C1 segment of cervical spinal cord (tissue), 14 donors: ENCODE measurements around the gene PCDHA8.
"Not testable (repeated sequence)": the region's sequence is repeated elsewhere in the genome, so short reads cannot be mapped to it uniquely, and the experiment has no call there.

Source experiments
- DNase-seq, 14 donors: peaks; one replicate each; lab custom pipeline; 2025; lab: John Stamatoyannopoulos, UW

The PCDHA8 gene

GRCh38 chr5:140870221-140871201 lies 29.5 kb downstream of the PCDHA8 start:
- DNase-seq, result no peak

- DNase-seq, result peak in 1 of 14 donors; percentile 30
Measured at GRCh38 chr5:140875085-140876065, 34.4 kb downstream of the PCDHA8 start, which contains the start of gene PCDHA12. TSS of gene PCDHA12 (plus strand) at chr5:140875308. CDS start at chr5:140875473, 165 bp downstream.

- not testable (repeated sequence) for DNase-seq
Measured at GRCh38 chr5:140876541-140877261, 35.7 kb downstream of the PCDHA8 start.

- no peak for DNase-seq
Measured at GRCh38 chr5:140877262-140877581, 36.2 kb downstream of the PCDHA8 start.

- DNase-seq, result peak in 3 of 14 donors; percentile 1 to 52 (median 7)
Measured at GRCh38 chr5:140881889-140882590, 41.1 kb downstream of the PCDHA8 start, which contains the start of gene PCDHA13. TSS of gene PCDHA13 (plus strand) at chr5:140882124. CDS start at chr5:140882269, 145 bp downstream.

GRCh38 chr5:140882591-140882899 lies 41.6 kb downstream of the PCDHA8 start:
- peak in 3 of 14 donors; percentile 0 to 24 (median 8) for DNase-seq

- DNase-seq, result no peak
Measured at GRCh38 chr5:140883373-140883772, 42.4 kb downstream of the PCDHA8 start.

- DNase-seq, result no peak
Measured at GRCh38 chr5:140883927-140884697, 43.1 kb downstream of the PCDHA8 start.
